ENCODE results near the gene PEDS1.
"Not testable (repeated sequence)": the region's sequence is repeated elsewhere in the genome, so short reads cannot be mapped to it uniquely, and the experiment has no call there.

Gene PEDS1

GRCh38 chr20:50110141-50111047, 43.1 kb downstream of the PEDS1 start:
- DNase-seq: no peak

GRCh38 chr20:50108556-50109235, 44.8 kb downstream of the PEDS1 start:
- no peak for DNase-seq

- DNase-seq: no peak
Measured at GRCh38 chr20:50107796-50108331, 45.7 kb downstream of the PEDS1 start.

GRCh38 chr20:50107086-50107660, 46.4 kb downstream of the PEDS1 start:
- DNase-seq: no peak

- not testable (repeated sequence) for DNase-seq
Measured at GRCh38 chr20:50106669-50107068, 46.9 kb downstream of the PEDS1 start.

All from right hindlimb (tissue), 1 donor.